Muscle of back (tissue), 13 donors: Measurements from ENCODE around the gene TBX3. TPM values are rescaled to one million over a fixed set of nuclear protein-coding genes. Genes with fewer than 3 reads are reported as not detected.
"Not testable (repeated sequence)": the region's sequence is repeated elsewhere in the genome, so short reads cannot be mapped to it uniquely, and the experiment has no call there.

Experiments used
- DNase-seq, 3 donors: peaks; one replicate each; pipeline versions ENCODE4 v3.0.0 to v3.0.0-alpha.2; 2013
- long read RNA-seq, 9 donors: transcript quantifications; one replicate each; lab custom pipeline, GENCODE V29; 2026
- polyA plus RNA-seq, 10 donors: library from polyadenylated mRNA; unstranded; fragments of 120-200 nt; gene quantifications; one replicate each; pipeline ENCODE4 v1.2.1, GENCODE V29; 2013; ENCODE audit not compliant: insufficient read length in 10 of 10

Gene TBX3
- polyA plus RNA-seq = 10 to 100 TPM; 23.6 to 38.2 (median 33.2) TPM
- long read RNA-seq, donor 1, full-length matches to known transcripts = 5 of 5 reads
- long read RNA-seq, donor 1, partial matches to known transcripts = 0 of 5 reads
- long read RNA-seq, donor 1, other reads (novel, unspliced or antisense) = 0 of 5 reads
- long read RNA-seq, donor 2, full-length matches to known transcripts = 1 of 6 reads
- long read RNA-seq, donor 2, partial matches to known transcripts = 5 of 6 reads
- long read RNA-seq, donor 2, other reads (novel, unspliced or antisense) = 0 of 6 reads
- long read RNA-seq, donor 3 = 0 reads
- long read RNA-seq, donor 4, full-length matches to known transcripts = 6 of 6 reads
- long read RNA-seq, donor 4, partial matches to known transcripts = 0 of 6 reads
- long read RNA-seq, donor 4, other reads (novel, unspliced or antisense) = 0 of 6 reads
- long read RNA-seq, donor 5, full-length matches to known transcripts = 5 of 13 reads
- long read RNA-seq, donor 5, partial matches to known transcripts = 8 of 13 reads
- long read RNA-seq, donor 5, other reads (novel, unspliced or antisense) = 0 of 13 reads
- long read RNA-seq, donor 6, full-length matches to known transcripts = 11 of 17 reads
- long read RNA-seq, donor 6, partial matches to known transcripts = 6 of 17 reads
- long read RNA-seq, donor 6, other reads (novel, unspliced or antisense) = 0 of 17 reads
- long read RNA-seq, donor 7, full-length matches to known transcripts = 2 of 7 reads
- long read RNA-seq, donor 7, partial matches to known transcripts = 5 of 7 reads
- long read RNA-seq, donor 7, other reads (novel, unspliced or antisense) = 0 of 7 reads
- long read RNA-seq, donor 8, full-length matches to known transcripts = 2 of 8 reads
- long read RNA-seq, donor 8, partial matches to known transcripts = 6 of 8 reads
- long read RNA-seq, donor 8, other reads (novel, unspliced or antisense) = 0 of 8 reads
- long read RNA-seq, donor 9 = 0 reads

DNA sequence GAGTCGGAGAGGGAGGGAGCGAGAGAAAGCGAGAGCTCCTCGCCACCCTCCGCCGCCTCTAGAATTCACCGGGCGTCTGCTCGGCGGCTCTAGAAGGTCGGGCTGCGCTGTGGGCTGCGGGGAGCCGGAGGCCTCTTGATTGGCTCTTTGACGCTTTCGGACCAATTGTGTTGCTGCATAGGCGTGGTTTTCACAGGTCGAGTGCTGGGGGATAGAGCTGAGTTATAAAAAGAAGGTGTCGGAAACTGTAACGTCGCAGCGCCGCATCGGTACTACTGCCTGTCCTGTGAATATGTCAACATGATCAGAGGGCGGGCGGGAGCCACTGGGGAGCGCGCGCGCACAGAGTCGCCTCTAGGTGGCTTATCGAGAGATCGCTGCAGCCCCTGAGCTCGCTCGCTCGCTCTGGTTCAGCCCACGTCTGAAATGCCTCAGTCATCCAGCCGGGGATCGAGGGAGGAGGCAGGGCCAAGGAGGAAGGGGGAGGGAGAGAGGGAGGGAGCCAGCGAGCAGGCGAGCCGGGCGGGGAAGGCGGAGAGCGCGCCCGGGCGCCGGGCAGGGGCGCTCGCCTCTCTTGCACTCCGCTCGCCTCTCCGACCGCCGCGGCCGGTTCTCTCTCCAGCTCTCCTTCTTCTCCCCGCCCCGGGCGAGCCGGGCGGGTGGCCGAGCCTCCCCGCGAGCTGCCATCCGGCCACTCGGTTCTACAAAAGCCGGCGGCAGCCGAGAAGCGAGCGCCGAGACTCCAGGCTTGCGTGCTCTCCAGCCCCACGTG, at the start of gene TBX3:
TBX3 (minus strand) TSS at position 78 of the 772 bp plus-strand sequence. CDS start 975 bp downstream, outside the sequence.
- peak; percentile 96 to 100 (median 99) for DNase-seq

DNA sequence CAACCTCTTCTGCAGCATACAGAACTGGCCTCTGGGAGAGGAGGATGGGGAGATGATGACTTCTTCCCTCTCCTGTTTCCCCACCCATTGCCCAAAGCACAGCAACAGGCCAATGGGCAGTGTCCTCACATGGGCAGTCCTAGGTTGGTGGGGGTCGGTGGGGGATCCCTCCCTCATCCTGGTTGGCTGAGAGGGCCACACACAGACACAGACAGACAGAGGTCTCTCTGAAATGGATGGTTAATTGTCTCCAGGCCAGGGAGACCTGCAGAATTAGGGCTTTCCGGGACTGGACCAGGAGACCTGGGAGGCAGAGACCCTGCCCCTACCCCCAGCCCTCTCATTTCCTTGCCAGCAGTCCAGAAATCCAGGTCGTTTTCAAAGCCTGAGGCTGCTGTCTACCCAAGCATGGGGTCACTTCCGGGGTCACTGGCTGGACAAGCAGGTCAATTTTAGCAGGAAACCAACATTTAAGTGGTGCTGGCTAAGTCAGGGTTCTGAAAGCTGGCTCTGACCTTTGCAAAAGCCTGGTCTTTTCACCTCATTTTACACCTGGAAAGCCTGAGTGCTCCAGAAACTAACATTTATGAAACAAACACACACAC, 48.6 kb upstream of the TBX3 start:
- no peak for DNase-seq

DNA sequence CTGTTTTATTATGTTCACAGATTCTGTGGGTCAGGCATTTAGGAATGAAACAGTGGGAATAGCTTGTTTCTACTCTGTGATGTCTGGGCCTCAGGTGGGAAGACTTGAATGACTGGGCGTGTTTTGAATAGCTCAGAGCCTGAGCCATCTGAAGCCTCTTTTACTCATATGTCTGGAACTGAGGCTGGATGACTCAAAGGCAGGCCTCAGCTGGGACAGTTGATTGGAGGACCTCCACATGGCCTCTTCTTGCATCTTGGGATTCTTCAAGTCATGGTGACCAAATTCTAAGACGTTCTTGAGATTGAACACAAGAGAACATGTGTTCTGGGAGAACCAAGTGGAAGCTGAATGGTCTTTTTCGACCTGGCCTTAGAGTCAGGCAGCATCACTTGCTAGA, 45.8 kb upstream of the TBX3 start:
- no peak for DNase-seq

DNA sequence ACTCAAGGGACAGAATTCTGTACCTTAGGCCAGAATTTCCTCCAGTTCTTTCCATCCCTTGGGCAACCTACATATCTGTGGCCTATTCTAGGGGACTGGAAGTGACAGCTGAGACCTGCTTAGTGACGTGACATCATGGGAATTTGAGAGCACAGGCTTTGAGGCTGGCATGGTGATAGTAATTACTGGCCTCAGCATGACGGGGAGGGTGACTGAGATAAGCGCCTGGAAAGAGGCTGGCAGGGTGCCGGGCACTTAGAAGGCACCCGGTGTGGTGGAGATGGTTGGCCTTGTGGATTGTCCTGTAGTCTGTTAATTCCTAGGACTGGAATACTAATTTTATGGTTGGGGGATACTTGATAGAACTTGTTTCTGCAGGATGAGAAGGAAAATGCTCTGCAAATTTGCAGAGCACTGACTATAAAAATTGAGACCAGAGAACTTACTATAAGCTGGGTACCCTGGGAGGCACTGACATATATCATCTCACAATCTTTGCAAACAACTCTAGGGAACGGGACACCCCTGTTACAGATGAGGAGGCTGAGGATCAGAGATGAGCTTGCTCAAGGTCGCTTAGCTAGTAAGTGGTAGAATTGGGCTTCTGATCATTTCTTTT, 42.2 kb upstream of the TBX3 start:
- DNase-seq = peak in 1 of 3 donors; percentile 59

DNA sequence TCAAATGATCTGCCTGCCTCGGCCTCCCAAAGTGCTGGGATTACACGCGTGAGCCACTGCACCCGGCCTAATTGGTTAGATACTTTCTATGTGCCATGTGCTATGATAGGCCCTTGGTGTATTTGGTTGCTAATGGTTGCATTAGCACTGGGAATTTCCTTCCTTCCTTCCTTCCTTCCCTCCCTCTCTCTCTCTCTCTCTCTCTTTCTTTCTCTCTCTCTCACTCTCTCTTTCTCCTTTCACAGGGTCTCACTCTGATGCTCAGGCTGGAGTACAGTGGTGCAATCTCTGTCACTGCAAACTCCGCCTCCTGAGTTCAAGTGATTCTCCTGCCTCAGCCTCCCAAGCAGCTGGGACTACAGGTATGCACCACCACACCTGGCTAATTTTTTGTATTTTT, 38.2 kb upstream of the TBX3 start:
- DNase-seq = not testable (repeated sequence)

DNA sequence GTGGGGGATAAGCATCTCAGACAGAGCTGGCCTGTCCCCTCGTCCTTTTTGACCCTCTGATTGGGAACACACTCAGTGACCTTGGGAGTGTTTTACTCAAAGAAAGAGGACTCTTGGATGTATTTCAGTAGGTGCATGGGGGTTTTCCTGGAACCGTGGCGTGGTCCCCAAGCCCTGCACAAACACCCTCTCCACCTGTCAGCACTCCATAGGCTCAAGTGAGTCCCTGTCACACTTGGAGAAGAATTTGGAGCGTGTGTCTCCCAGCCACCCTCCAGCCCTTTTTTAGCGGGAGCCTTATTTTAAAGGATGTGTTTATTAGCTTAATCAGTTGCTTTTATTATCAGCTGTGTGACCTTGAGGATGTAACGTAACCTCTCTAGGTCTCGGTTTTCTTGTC, 37.3 kb upstream of the TBX3 start:
- DNase-seq = no peak

DNA sequence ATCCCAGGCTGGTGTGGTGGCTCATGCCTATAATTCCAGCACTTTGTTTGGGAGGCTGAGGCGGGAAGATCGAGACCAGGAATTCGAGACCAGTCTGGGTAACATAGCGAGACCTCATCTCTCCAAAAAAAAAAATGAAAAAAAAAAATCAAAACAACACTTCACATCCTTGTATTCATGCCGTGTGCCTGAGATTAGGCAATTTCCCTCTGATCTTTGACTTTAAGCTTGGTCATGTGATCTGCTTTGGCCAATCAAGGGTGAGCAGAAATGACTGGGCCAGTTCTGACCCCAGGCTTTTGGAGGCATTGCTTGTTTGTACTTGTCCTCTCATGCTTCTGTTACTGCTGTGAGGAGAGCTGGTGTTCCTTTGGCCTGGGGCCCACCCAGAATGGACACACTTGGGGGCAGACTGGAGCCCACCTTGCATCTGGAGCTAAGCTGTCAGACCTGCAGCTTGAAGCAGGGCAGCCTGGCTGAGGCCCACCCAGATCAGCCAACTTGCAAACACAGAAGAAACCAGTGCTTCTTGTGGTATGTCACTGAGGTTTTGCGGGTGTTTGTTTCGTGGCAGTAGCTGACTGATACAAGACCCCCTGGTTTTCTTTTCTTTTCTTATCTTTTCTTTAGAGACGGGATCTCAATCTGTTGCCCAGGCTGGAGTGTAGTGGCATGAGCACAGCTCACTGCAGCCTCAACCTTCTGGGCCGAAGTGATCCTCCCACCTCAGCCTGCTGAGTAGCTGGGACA, 29.7 kb upstream of the TBX3 start:
- DNase-seq = no peak

DNA sequence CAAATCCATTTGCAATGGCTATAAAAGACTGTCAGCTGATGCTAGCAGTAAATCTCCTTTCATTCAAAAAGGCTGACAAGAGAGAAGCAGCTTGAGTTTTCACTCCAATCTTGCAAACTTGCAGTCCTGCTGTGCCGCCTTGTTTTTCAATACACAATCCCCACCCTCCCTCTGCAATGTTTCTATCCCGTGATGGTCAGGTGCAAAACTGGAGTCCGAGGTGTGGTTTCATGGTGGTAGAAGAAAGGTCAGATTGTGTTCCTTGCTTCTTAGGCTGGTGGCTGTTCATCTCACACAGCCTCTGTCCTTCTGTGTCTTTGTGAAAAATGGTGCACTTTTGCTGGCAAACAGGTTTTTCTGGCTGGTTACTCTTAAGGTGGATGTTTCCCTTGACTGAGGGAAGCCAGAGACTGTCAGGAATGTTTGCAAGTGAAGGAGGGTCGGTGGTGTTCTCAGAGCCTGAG, 27.7 kb upstream of the TBX3 start:
- DNase-seq = no peak

DNA sequence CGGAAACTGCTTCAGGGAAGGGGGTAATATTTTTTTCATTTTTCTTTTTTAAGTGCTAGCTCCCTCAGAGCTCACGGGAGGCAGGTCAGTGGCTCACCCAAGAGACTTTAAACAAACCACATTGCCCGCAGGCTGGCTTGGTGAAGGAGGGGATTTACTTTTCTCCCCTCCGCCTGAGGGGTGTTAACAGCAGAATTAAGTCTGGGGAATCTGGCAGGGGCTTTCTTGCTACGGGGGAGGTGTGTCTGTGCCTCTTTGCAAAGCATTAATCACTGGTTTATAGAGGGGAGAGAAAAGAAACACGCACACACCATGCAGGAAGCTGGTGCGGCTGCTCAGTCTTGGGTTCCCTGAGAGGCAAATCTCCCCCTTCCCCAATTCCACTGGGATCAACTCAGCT, 26.2 kb upstream of the TBX3 start:
- no peak for DNase-seq

DNA sequence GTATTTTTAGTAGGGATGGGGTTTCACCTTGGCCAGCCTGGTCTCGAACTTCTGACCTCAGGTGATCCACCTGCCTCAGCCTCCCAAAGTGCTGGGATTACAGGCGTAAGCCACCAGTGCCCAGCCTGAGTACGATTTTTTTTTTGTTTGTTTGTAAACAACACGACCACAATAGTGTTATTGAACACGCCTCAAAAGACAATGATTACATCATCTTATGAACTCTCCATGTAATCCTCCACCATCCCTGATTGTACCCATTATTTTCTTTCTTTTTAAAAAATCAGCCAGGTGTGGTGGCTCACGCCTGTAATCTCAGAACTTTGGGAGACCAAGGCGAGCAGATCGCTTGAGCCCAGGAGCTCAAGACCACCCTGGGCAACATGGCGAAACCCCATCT, 25.1 kb upstream of the TBX3 start:
- no peak for DNase-seq

DNA sequence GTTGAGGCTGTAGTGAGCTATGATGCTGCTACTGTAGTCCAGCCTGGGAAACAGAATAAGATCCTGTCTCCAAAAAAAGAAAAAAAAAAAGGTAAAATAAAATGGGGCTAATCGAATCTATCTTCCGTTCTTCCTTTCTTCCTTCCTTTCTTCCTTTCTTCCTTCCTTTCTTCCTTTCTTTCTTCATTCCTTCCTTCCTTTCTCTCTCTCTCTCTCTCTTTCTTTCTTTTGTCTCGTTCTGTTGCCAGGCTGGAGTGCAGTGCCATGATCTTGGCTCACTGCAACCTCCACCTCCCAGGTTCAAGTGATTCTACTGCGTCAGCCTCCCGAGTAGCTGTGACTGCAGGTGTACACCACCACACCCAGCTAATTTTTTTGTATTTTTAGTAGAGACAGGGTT, 24.6 kb upstream of the TBX3 start:
- not testable (repeated sequence) for DNase-seq

DNA sequence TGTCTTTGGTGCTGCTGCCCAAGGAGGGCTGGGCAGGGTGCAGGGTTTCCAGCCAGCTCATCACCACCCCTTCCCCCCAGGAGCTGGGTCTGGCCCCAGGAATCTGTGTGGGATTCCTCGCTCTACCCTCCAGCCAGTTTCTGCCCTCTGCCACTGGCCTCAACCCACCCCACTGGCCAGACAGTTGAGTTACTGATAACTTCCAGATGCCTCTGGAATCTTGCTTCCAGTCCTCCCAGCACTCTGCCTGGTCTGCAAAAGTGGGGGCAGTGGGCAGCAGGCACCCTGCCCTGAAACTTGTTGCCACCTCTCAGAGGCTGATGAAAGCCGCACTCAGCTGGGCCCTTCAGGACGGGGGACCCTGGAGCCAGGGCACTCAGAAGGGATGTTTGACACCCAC, 20.1 kb upstream of the TBX3 start:
- no peak for DNase-seq

DNA sequence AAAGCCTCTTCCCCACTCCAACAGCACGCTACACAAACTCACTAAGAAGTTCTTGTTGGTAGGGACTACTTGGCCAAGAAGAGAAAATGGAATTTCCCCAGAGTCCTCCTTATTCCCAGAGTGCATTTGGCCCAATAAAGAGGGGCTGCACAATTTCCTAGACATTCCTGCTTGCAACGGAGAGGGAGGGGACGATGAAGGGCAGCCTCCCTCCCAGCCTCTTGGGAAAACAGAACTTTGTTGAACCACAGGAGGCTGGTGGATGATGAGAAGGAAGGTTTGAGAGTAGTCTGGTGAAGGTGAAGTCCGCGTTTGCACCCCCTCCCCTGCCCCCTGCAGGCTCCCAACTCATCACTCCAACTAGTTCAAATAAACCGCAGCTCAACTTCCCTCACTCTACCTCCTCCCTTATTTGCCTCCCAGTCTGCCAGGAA, 19.1 kb upstream of the TBX3 start:
- DNase-seq = no peak

DNA sequence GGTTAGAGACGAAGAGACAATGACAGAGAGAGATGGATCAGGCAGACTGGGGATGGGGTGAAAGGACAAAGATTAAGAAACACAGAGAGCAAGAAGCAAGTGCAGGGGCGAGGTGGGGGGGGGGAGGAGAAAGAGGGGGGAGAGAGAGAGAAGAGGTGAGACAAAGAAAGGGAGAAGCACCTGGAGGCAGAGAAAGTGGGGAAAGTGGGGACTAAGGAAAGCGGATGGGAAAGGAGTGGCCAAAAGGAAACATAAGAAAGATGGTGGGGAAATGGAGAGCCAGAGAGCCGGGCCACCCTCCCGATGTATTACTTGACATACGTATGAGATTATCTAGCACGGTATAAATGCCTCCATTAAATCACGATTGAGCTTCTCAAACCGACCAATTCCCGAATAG, 18.5 kb upstream of the TBX3 start:
- DNase-seq = no peak

DNA sequence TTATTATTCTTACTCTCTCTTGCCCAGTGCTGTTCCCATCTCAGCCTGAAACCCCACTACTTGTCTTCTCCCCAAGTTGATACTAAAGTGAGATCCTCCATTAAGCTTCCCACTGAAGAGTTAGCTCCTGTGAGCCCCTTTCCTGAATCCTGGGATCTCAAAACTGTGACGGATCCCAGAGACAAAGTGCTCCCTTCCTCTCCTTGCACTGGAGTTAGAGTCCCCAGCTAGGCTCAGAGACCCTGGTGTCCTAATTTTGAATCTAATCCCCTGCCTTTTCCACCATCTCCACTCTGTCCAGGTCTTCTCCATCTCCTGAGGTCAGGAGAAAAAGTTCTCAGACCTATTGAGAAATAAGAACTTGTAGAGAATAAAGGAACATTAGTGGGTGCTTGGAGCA, 17.6 kb upstream of the TBX3 start:
- no peak for DNase-seq

DNA sequence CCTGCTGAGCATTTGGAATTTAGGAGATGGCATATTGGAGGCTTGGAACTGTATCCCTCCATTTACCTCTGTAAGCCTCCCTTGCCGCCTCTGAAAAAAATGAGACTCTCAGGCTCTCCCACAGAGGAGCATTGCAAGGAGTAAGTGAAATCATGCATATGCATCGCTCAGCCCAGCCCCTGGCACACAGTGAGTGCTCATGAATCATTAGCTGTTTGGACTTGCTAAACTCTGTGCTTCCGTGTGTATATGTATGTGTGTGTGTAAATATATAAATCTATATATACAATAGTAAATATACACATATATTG, 17.1 kb upstream of the TBX3 start:
- DNase-seq = no peak

DNA sequence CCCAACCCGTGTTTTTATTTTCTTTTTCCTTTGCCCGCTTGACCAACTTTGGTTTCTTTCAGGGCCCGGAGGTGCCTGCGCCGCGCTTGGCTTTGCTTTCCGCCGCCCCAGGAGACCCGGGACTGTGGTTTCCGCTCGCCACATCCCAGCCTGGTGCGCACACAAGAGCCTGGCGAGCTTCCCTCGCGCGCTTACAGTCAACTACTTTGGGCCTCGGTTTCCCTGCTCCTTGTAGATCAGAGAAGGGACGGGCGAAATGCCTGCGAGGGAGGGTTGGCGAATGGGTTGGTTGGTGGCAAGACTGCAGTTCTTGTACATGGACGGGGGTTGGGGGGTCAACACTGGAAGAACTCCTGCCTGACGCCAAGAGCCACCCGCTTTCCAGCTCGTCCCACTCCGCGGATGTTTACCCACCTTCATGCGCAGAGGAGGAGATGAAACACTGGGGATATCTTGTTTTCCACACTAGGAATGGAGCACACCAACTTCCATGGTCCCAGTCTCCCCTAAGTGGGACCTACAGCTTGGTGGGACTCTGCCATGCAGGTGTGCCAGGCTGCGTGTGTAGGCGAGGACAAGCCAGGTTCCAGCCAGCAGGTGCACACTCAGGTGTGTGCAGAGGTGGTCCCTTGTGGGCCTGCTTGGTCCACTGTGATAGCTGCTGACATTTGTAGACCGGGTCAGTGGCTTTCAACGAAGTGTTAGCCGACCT, 16.6 kb upstream of the TBX3 start:
- DNase-seq = no peak

DNA sequence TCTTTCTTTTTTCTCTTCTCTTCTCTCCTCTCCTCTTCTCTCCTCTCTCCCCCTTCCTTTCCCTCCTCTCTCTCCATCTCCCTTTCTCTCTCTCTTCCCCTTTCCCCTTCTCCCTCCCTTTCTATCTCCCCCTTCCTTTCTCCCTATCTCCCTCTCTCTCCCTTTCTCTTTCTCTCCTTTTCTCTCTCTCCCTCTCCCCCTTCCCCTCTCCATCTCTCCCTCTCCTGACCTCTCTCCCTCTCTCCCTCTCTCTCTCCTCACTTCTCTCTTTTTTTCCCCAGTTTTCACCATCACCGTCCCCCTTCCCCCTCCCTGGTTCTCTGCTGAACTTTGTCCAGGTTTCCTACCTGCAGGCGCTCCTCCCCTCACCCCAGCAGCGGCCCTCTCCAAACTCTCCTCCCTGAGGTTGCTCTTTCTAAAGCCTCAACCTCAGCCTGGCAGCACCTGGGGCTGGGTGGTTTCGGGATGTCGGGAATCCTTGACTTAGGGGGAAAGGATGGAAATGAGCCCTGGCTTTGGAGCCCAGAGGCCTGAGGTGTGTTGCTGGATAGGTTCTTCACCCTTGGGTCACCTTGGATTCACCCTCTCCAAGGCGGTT, 14.7 kb upstream of the TBX3 start:
- no peak for DNase-seq
